ELR (cell line): Measurements from ENCODE around the gene NCAPD2.
"Not testable (repeated sequence)": the region's sequence is repeated elsewhere in the genome, so short reads cannot be mapped to it uniquely, and the experiment has no call there.

Source experiments
- DNase-seq: peaks from one replicate; pipeline ENCODE4 v3.0.0-alpha.2; 2015; ENCODE audit warnings: low read depth

Gene NCAPD2

GRCh38 chr12:6497291-6497690 is 3.4 kb downstream of the NCAPD2 start:
- not testable (repeated sequence) for DNase-seq

DNA sequence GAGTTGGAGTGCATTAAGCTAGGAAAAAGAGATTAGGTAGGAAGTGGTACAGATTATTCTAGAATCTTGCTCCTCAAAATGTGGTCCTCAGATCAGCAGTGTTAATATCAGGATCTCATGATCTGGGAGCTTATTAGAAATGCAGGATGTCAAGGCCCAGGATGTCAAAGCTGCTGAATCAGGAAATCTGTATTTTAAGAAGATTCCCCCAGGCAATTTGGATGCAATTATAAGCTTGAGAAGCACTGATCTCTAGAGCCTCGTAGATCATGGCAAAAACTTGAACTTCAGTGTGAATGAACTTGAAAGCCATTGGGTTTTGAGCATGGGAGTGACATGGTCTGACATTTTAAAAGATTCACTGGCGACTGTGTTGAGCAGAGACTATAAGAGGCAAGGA is 6.6 kb downstream of the NCAPD2 start:
- no peak for DNase-seq

DNA sequence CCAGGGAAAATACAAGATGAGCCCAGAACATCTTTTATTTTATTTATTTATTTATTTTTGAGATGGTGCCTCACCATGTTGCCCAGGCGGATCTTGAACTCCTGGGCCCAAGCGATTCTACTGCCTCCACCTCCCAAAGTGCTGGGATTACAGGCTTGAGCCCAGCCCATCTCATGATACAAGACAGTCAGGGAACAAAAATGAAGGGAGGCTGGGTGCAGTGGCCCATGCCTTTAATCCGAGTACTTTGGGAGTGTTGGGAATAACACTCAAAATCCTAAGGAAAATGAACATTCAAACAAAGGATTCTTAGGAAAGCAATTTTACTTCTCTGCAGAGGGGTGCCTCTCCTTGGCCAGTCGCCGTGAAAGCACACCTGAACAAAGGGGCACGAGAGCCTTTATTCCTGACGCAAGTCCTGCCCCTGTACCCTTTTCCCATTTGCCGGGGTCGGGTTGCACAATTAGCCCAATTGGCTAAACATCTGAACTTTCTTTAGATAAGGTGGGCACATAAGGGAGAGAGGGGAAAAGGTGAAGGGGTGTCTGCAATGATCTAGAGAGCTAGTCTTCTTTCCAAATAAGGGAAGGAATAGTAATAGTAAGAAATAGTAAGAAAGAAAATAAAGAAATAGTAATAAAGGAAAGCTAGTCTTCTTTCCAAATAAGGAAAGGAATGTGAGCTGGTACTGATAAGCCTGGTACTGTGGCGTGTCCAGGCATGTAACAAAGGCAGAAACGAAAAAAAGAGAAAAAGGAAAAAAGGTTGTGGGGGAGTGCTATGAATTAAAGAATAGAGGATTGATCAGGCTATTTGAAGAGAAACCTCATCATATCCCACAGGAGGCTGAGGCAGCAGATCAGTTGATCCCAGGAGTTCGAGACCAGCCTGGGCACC is 13.4 kb downstream of the NCAPD2 start:
- no peak for DNase-seq

DNA sequence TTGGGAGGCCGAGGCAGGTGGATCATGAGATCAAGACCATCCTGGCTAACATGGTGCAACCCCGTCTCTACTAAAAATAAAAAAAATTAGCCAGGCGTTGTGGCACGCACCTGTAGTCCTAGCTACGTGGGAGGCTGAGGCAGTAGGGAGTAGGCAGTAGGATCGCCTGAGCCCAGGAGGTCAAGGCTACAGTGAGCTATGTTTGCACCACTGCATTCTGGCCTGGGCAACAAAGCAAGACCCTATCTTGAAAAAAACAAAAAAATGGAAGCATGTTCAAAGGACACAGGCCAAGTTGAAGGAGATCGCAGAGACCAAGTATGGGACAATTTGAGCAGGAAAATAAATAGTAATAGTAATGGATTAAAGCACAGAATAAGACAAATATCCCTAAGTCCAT is 14.2 kb downstream of the NCAPD2 start:
- DNase-seq = no peak

DNA sequence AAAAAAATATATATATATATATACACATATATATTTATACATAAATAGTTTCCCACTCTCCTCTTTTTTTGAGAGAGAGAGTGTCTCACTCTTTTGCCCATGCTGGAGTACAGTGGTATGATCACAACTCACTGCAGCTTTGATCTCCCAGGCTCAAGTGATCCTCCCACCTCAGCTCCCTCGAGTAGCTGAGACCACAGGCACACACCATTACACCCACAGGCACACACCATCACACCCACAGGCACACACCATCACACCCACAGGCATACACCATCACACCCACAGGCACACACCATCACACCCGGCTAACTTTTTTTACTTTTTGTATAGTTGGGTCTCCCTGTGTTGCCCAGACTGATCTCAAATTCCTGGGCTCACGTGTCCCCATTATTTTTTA is 26.3 kb downstream of the NCAPD2 start:
- DNase-seq = no peak

- DNase-seq = no peak
Observed at GRCh38 chr12:6522193-6522592, 28.3 kb downstream of the NCAPD2 start.

DNA sequence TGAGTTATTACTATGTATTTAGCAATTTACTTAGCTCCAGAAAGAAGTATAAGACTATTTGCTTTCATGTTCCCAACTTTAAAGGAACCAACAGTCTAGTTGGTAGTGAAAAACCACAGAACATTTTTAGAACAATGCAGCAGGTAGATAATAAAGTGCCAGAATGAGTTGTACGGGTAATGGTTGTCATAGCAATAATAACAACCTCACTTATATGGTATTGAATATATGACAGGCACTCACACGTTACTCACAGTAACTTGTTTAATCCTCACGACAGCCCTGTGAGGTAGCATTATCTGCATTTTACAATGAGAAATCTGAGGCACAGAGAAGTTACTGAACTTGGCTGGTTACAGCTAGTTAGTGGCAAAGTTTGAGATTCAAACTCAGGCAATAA is 29.8 kb downstream of the NCAPD2 start:
- DNase-seq = no peak

DNA sequence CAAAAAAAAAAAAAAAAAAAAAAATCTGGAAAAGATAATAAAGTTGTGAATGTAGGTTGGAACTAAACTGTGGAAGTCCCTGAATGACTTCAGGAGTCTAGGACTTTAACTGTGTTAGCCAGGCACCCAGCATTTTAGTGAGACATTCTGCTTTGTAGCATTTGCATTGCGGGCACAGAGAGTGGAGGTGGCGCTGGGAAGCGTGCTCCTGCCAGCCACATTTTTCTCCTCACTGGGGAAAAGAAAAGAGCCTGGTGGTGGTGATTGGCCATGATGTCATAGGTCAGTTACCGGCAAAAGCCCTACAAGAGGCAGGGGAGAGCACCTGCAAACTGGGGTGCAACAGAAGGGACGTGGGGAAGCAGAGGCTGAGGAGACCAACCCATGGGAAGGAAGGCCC is 30.7 kb downstream of the NCAPD2 start:
- DNase-seq = no peak

- no peak for DNase-seq
Observed at GRCh38 chr12:6526201-6526600, 32.3 kb downstream of the NCAPD2 start.

- no peak for DNase-seq
Observed at GRCh38 chr12:6526766-6527525, 33.0 kb downstream of the NCAPD2 start.

GRCh38 chr12:6527711-6528110 is 33.8 kb downstream of the NCAPD2 start:
- DNase-seq = no peak

DNA sequence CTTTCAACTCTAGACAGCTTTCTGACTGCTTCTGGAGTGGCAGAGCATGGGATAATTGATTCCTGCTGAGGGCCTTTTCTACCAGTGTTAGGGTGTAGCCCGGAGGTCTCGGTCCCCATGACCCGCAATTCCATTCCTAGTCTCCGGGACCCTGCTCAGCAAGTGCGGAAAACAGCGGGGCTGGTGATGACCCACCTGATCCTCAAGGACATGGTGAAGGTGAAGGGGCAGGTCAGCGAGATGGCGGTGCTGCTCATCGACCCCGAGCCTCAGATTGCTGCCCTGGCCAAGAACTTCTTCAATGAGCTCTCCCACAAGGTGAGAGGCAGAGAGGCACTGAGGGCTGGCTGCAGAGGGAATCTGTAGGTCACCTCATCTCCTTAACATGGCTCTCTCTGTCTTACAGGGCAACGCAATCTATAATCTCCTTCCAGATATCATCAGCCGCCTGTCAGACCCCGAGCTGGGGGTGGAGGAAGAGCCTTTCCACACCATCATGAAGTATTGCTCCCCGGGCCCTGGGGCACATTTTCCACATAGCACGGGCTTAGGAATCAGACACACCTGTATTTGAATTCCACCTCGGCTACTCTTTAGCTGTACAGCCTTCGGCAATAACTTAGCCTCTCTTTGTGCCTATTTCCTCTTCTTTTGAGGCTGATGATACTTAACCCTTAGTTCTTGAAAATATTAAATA is 34.8 kb downstream of the NCAPD2 start:
- no peak for DNase-seq

GRCh38 chr12:6529291-6529737 is 35.4 kb downstream of the NCAPD2 start:
- no peak for DNase-seq

DNA sequence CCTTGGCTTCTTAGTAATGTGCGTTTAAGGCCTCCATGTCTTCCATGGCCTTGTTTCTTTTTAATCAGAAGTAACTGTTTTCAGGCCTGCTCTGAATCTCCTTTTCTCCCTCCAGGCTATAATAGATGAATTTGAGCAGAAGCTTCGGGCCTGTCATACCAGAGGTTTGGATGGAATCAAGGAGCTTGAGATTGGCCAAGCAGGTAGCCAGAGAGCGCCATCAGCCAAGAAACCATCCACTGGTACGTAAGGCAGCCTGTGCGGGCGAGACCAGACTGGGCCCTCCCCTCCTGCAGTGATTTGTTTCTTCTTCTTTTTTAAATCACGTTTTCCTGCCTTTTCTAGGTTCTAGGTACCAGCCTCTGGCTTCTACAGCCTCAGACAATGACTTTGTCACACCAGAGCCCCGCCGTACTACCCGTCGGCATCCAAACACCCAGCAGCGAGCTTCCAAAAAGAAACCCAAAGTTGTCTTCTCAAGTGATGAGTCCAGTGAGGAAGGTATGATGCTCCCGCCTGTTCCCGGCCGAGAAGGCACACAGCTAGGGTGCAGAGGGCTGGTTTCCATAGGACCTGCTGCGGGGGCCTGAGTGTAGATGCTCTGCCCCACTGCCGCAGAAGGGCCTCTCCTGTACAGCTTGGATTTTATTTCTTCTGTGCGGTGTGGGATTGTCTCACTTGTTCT is 36.8 kb downstream of the NCAPD2 start:
- no peak for DNase-seq

- DNase-seq = peak; percentile 100
Observed at GRCh38 chr12:6532051-6532926, 38.4 kb downstream of the NCAPD2 start.

DNA sequence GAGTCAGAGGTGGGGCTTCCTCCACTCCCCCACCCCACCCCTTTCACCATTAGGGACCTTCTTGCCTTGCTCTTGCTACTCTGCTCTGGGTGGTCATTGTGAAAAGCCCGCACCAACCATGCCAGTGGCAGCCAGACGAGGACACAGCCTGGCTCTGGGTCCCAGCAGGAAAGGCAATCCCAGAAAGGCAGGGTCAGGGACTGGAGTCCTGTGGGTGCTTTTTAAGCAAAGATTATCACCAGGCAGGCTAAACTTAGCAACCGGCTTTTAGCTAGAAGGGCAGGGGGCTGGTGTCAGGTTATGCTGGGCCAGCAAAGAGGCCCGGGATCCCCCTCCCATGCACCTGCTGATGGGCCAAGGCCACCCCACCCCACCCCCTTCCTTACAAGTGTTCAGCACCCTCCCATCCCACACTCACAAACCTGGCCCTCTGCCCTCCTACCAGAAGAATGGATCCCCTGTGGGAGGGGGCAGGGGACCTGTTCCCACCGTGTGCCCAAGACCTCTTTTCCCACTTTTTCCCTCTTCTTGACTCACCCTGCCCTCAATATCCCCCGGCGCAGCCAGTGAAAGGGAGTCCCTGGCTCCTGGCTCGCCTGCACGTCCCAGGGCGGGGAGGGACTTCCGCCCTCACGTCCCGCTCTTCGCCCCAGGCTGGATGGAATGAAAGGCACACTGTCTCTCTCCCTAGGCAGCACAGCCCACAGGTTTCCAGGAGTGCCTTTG is 39.2 kb downstream of the NCAPD2 start:
- peak; percentile 91 for DNase-seq

DNA sequence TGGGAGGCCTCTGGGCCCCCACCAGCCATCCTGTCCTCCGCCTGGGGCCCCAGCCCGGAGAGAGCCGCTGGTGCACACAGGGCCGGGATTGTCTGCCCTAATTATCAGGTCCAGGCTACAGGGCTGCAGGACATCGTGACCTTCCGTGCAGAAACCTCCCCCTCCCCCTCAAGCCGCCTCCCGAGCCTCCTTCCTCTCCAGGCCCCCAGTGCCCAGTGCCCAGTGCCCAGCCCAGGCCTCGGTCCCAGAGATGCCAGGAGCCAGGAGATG is 39.7 kb downstream of the NCAPD2 start:
- DNase-seq = no peak

GRCh38 chr12:6533923-6534694 is 40.2 kb downstream of the NCAPD2 start, which contains the start of gene GAPDH:
TSS of gene GAPDH (plus strand) at chr12:6534517. CDS start at chr12:6534833, 316 bp downstream.
- peak; percentile 99 for DNase-seq

- DNase-seq = no peak
Observed at GRCh38 chr12:6534695-6534944, 40.7 kb downstream of the NCAPD2 start.
